GM12801 (cell line): ENCODE measurements around the gene PTPRG.

Experiments
- TF ChIP-seq, protein P1 (sequence below): IDR thresholded peaks from one replicate; pipeline ENCODE4 v1.5.1; 2011; ENCODE audit warnings: control low read depth; ENCODE audit not compliant: insufficient read length; ENCODE audit errors: extremely low read depth

Gene PTPRG

GRCh38 chr3:61863579-61863978 is 302.2 kb downstream of the PTPRG start:
- TF ChIP-seq, protein P1, sequence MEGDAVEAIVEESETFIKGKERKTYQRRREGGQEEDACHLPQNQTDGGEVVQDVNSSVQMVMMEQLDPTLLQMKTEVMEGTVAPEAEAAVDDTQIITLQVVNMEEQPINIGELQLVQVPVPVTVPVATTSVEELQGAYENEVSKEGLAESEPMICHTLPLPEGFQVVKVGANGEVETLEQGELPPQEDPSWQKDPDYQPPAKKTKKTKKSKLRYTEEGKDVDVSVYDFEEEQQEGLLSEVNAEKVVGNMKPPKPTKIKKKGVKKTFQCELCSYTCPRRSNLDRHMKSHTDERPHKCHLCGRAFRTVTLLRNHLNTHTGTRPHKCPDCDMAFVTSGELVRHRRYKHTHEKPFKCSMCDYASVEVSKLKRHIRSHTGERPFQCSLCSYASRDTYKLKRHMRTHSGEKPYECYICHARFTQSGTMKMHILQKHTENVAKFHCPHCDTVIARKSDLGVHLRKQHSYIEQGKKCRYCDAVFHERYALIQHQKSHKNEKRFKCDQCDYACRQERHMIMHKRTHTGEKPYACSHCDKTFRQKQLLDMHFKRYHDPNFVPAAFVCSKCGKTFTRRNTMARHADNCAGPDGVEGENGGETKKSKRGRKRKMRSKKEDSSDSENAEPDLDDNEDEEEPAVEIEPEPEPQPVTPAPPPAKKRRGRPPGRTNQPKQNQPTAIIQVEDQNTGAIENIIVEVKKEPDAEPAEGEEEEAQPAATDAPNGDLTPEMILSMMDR, result no peak

DNA sequence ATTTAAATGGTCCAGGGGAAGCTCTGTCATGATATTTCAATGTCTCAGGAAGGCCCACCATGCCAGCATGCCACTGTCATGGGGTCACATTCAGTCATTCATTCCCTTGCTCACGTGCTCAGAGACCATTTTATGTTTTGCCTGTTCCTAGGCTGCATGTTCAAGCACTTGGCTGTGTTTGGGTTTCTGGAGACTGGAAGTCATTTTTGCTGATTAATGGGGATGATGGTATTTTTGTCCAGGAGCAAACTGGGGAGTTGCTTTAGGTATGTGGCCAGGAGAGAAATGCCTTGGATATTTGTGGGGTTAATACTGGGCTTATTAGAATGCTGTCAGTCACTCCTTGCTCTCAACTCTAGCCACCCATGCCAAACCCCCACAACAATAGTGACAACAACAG is 303.5 kb downstream of the PTPRG start:
- TF ChIP-seq, protein P1, result no peak

DNA sequence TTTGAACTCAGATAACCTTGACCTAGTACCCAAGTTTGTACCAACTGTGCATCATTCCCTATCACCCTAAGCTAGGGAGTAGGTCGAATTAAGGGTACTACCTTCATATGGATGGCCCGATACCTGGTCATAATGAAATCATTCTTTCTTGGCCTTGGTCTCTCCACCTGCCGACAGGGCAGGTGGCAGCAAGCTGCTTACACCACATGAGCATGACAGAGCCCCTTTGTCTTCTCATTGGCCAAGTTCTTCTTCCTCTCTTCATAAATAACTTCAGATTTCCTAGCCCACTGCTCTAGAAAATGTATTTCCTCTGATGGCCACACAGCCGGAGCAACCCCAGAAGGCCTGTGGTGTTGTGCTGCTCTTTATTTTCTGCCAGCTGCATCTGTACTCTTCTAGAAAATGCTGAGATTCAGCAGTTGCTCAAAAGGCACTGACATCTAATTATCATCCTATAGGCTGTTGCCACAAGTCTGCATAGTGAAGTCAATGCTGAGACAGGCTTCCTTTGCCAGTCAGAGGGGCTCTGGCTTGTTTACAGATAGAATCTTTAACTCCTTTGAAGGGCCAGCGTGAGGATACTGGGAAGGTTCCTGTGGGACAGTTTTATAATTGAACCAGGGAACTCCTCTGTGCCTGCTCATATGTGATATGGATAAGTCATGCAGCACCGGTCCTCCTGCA is 304.2 kb downstream of the PTPRG start:
- TF ChIP-seq, protein P1, result no peak

DNA sequence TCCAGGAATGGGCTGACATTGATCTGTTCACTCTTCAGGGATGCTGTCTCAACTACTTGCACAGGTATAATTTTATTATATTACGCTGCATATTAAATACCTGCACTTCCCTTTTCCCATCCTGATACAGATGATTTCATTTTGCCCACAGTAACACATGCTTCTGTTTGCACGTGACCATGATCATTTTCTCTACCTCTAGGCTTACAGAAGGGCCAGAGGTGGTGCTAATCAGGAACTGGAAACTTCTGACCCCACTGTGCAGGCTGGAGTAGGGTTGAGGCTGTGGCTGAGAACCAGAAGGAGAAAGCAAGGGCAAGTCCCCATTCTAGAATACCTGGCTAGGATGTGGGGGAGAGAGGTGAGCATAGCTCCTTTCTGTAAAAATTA is 304.8 kb downstream of the PTPRG start:
- TF ChIP-seq, protein P1, result no peak

DNA sequence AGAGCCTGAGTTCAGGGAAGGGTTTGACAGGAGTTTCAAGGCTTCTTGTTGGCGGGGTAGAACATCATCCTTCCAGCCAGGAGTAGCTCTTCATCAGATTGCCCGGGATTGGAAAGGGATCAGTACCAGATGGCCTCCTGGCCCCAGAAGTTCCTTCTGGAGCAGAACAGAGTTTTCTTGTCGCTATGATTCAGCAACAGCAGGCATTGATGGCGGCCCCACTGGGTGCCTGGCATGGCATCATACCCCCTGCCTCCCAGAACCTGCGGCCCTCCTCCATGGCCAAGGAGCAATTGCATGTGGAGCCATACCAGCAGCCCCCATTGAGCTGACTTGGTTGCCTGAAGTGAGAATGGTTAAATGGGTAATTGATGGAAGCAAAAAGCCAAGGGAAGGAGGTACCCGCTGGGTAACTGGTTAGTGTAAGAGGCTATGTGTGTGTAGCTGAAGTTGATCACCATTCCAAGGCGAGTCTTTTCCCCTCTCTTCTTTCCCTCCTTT is 305.6 kb downstream of the PTPRG start:
- TF ChIP-seq, protein P1, result no peak

GRCh38 chr3:61868499-61868898 is 307.1 kb downstream of the PTPRG start:
- TF ChIP-seq, protein P1, result no peak

DNA sequence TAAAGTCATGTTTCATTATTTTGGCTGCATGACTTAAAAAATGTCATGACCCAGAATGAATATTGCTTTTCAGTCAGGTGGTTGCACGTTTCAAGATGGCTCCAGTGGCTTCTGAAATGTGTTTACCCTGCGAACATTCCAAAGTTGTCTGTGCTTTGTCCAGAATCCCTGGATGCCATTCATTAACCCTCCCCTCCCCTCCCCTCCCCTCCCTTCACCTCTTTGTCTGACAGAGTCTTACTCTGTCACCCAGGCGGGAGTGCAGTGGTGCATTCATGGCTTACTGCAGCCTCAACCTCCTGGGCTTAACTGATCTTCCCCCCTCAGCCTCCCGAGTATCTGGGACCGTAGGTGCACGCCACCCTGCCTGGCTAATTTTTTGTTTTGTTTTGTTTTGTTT is 308.0 kb downstream of the PTPRG start:
- TF ChIP-seq, protein P1, result no peak
